ENCODE data around the gene PPP4R1.

- no peak for TF ChIP-seq EP300 (IDR thresholded peaks at IDR 0.05)
- TF ChIP-seq, protein P1, sequence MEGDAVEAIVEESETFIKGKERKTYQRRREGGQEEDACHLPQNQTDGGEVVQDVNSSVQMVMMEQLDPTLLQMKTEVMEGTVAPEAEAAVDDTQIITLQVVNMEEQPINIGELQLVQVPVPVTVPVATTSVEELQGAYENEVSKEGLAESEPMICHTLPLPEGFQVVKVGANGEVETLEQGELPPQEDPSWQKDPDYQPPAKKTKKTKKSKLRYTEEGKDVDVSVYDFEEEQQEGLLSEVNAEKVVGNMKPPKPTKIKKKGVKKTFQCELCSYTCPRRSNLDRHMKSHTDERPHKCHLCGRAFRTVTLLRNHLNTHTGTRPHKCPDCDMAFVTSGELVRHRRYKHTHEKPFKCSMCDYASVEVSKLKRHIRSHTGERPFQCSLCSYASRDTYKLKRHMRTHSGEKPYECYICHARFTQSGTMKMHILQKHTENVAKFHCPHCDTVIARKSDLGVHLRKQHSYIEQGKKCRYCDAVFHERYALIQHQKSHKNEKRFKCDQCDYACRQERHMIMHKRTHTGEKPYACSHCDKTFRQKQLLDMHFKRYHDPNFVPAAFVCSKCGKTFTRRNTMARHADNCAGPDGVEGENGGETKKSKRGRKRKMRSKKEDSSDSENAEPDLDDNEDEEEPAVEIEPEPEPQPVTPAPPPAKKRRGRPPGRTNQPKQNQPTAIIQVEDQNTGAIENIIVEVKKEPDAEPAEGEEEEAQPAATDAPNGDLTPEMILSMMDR (IDR thresholded peaks at IDR 0.05): no peak
Observed at GRCh38 chr18:9552191-9552590, 62.2 kb downstream of the PPP4R1 start.

All from upper lobe of left lung (tissue), 4 donors.